K562 (cell line): ENCODE data around the gene ANKLE1. TPM values are rescaled to one million over a fixed set of nuclear protein-coding genes. Genes with fewer than 3 reads are reported as not detected.

ENCODE experiments used
- ATF7 ChIP-seq: fragments of 450-650 bp; IDR thresholded peaks from 2 replicates; pipeline ENCODE4 v1.7.1; 2014; ENCODE audit warnings: mild to moderate bottlenecking, moderate library complexity
- FOXK2 ChIP-seq, 2 experiments: fragments of 450-650 bp; IDR thresholded peaks in 1 of 2; conservative IDR thresholded peaks in 1 of 2; 2 replicates each; pipeline ENCODE4 v1.6.1; 2016; ENCODE audit warnings: low read depth in 2 of 2, mild to moderate bottlenecking in 1 of 2
- HCFC1 ChIP-seq: IDR thresholded peaks from 2 replicates; pipeline ENCODE4 v1.6.1; 2012; ENCODE audit warnings: low read depth, low read length, improper control_type of control experiment
- KAT2B ChIP-seq: IDR thresholded peaks from one replicate; pipeline ENCODE4 v1.6.1; 2012; ENCODE audit warnings: low read depth, mild to moderate bottlenecking, control low read depth, inconsistent platforms, low read length, moderate library complexity
- MAX ChIP-seq: sonication (generic); formaldehyde crosslinking; IDR thresholded peaks from 2 replicates; pipeline ENCODE4 v1.9.0; 2022; ENCODE audit warnings: mild to moderate bottlenecking, missing genetic modification reagents
- MIER1 ChIP-seq: fragments of 450-650 bp; IDR thresholded peaks from 2 replicates; pipeline ENCODE4 v1.6.1; 2016; ENCODE audit warnings: antibody characterized with exemption, mild to moderate bottlenecking, low read depth
- NFYB ChIP-seq: IDR thresholded peaks from 2 replicates; pipeline ENCODE4 v1.6.1; 2011; ENCODE audit warnings: mild to moderate bottlenecking, moderate library complexity; ENCODE audit not compliant: insufficient read length; ENCODE audit errors: extremely low read depth
- POLR2A ChIP-seq: fragments of 450-650 bp; conservative IDR thresholded peaks from 2 replicates; pipeline ENCODE4 v1.6.1; 2016
- STAT5B ChIP-seq: fragments of 250-450 bp; sonication (Bioruptor Pico); IDR thresholded peaks from 2 replicates; pipeline ENCODE4 v1.8.0; 2021; ENCODE audit warnings: mild to moderate bottlenecking, inconsistent platforms
- TAF7 ChIP-seq: fragments of 450-650 bp; IDR thresholded peaks from 2 replicates; pipeline ENCODE4 v1.6.1; 2016; ENCODE audit warnings: missing genetic modification characterization, missing compliant biosample characterization
- THRAP3 ChIP-seq: fragments of 450-650 bp; IDR thresholded peaks from 2 replicates; pipeline ENCODE4 v1.6.1; 2016; ENCODE audit warnings: mild to moderate bottlenecking, inconsistent platforms, borderline replicate concordance
- ZEB2 ChIP-seq: fragments of 450-650 bp; IDR thresholded peaks from 2 replicates; pipeline ENCODE4 v1.6.1; 2016
- ZNF444 ChIP-seq: fragments of 250-450 bp; sonication (Bioruptor Pico); IDR thresholded peaks from 2 replicates; pipeline ENCODE4 v1.4.0; 2020; ENCODE audit warnings: mild to moderate bottlenecking, moderate library complexity
- polyA plus RNA-seq, 8 experiments: library from polyadenylated mRNA; depleted of rRNA in 4 of 8; stranded (reverse) in 5 of 8; unstranded in 3 of 8; fragments of >200 nt; fragmentation: Nextera tagmentation in 2 of 8; fragmentation: Illumina TruSeq in 1 of 8; extraction: Ambion mirVana in 2 of 8; extraction: Trizol in 1 of 8; gene quantifications; 2 replicates each; pipeline versions ENCODE4 v1.2.1 to v1.2.3, GENCODE V29; 2011 to 2014; ENCODE audit warnings: inconsistent platforms in 1 of 8, missing spikeins in 1 of 8
- total RNA-seq, 7 experiments: library from RNA; depleted of rRNA in 6 of 7; stranded (reverse); fragments of >200 nt in 6 of 7; fragmentation: Illumina TruSeq in 2 of 7; extraction: Trizol in 2 of 7; gene quantifications; 2 replicates each; pipeline versions ENCODE4 v1.2.1 to v1.2.3, GENCODE V29; 2011 to 2021; ENCODE audit warnings: low replicate concordance in 1 of 7
- TF ChIP-seq, protein P1 (sequence below): conservative IDR thresholded peaks from 2 replicates; pipeline ENCODE4 v1.6.1; 2011; ENCODE audit warnings: low read depth, mild to moderate bottlenecking, low read length; ENCODE audit not compliant: control insufficient read depth
- TF ChIP-seq, protein P2 (sequence below): fragments of 200-800 bp; sonication (Bioruptor generic); IDR thresholded peaks from 2 replicates; pipeline ENCODE4 v1.6.1; 2017; ENCODE audit warnings: missing genetic modification characterization, missing compliant biosample characterization
- TF ChIP-seq, protein P3 (sequence below), 2 experiments: fragments of 450-650 bp; formaldehyde crosslinking in 1 of 2; IDR thresholded peaks; 2 replicates each; pipeline versions ENCODE4 v1.4.0 to v1.6.1; 2014 to 2020; ENCODE audit warnings: mild to moderate bottlenecking in 2 of 2, borderline replicate concordance in 1 of 2, low read depth in 1 of 2
- TF ChIP-seq, protein P4 (sequence below): fragments of 250-450 bp; sonication (Bioruptor Pico); IDR thresholded peaks from 2 replicates; pipeline ENCODE4 v1.4.0; 2020

The ANKLE1 gene
- total and polyA plus RNA-seq, 9 of the 15 experiments (the other 6 are each of a cell fraction or from before 2014, with no cell fraction given), result 0.63 to 9.2 (median 2.9) TPM

- TF ChIP-seq FOXK2 (conservative IDR thresholded peaks at IDR 0.05 in 1 of 2, IDR thresholded peaks at IDR 0.05 in 1 of 2; ENCODE audit: low read depth in 2 of 2) (peak in 1 of 2 experiments; percentile 43; a peak in 1 of 4 replicates), NFYB (no peak), ZEB2 (peak; percentile 73; the same call in 1 of the 2 replicates), THRAP3 (no peak), STAT5B (CRISPR knock-in tag) (no peak), KAT2B (no peak), TAF7 (tag) (no peak), ZNF444 (no peak), ATF7 (0 out of 2 replicates have a peak, but pooled peaks have one; percentile 35), HCFC1 (peak; percentile 46; the same call in 1 of the 2 replicates), POLR2A (0 out of 2 replicates have a peak, but pooled peaks have one; percentile 37), MIER1 (no peak), MAX (CRISPR knock-in tag) (peak; percentile 66)
- TF ChIP-seq, protein P1, sequence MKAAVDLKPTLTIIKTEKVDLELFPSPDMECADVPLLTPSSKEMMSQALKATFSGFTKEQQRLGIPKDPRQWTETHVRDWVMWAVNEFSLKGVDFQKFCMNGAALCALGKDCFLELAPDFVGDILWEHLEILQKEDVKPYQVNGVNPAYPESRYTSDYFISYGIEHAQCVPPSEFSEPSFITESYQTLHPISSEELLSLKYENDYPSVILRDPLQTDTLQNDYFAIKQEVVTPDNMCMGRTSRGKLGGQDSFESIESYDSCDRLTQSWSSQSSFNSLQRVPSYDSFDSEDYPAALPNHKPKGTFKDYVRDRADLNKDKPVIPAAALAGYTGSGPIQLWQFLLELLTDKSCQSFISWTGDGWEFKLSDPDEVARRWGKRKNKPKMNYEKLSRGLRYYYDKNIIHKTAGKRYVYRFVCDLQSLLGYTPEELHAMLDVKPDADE, result no peak
- TF ChIP-seq, protein P2, sequence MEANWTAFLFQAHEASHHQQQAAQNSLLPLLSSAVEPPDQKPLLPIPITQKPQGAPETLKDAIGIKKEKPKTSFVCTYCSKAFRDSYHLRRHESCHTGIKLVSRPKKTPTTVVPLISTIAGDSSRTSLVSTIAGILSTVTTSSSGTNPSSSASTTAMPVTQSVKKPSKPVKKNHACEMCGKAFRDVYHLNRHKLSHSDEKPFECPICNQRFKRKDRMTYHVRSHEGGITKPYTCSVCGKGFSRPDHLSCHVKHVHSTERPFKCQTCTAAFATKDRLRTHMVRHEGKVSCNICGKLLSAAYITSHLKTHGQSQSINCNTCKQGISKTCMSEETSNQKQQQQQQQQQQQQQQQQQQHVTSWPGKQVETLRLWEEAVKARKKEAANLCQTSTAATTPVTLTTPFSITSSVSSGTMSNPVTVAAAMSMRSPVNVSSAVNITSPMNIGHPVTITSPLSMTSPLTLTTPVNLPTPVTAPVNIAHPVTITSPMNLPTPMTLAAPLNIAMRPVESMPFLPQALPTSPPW (CRISPR knock-in tag), result peak; percentile 83
- TF ChIP-seq, protein P3, sequence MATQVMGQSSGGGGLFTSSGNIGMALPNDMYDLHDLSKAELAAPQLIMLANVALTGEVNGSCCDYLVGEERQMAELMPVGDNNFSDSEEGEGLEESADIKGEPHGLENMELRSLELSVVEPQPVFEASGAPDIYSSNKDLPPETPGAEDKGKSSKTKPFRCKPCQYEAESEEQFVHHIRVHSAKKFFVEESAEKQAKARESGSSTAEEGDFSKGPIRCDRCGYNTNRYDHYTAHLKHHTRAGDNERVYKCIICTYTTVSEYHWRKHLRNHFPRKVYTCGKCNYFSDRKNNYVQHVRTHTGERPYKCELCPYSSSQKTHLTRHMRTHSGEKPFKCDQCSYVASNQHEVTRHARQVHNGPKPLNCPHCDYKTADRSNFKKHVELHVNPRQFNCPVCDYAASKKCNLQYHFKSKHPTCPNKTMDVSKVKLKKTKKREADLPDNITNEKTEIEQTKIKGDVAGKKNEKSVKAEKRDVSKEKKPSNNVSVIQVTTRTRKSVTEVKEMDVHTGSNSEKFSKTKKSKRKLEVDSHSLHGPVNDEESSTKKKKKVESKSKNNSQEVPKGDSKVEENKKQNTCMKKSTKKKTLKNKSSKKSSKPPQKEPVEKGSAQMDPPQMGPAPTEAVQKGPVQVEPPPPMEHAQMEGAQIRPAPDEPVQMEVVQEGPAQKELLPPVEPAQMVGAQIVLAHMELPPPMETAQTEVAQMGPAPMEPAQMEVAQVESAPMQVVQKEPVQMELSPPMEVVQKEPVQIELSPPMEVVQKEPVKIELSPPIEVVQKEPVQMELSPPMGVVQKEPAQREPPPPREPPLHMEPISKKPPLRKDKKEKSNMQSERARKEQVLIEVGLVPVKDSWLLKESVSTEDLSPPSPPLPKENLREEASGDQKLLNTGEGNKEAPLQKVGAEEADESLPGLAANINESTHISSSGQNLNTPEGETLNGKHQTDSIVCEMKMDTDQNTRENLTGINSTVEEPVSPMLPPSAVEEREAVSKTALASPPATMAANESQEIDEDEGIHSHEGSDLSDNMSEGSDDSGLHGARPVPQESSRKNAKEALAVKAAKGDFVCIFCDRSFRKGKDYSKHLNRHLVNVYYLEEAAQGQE (IDR thresholded peaks at IDR 0.05; ENCODE audit: borderline replicate concordance), result peak; percentile 77
- TF ChIP-seq, protein P3 (CRISPR knock-in tag; IDR thresholded peaks at IDR 0.05; ENCODE audit: low read depth), result no peak
- TF ChIP-seq, protein P4, sequence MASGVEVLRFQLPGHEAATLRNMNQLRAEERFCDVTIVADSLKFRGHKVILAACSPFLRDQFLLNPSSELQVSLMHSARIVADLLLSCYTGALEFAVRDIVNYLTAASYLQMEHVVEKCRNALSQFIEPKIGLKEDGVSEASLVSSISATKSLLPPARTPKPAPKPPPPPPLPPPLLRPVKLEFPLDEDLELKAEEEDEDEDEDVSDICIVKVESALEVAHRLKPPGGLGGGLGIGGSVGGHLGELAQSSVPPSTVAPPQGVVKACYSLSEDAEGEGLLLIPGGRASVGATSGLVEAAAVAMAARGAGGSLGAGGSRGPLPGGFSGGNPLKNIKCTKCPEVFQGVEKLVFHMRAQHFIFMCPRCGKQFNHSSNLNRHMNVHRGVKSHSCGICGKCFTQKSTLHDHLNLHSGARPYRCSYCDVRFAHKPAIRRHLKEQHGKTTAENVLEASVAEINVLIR, result no peak
These were observed 20.8 kb upstream of the ANKLE1 start (continued) for GRCh38 chr19:17260842-17261325.
